Caco-2 (cell line): ENCODE data around the gene OXSR1. TPM values are rescaled to one million over a fixed set of nuclear protein-coding genes. Genes with fewer than 3 reads are reported as not detected.

Source experiments
- BruUV-seq: library from RNA; stranded (reverse); fragments of 400-500 nt; replicated peaks from 2 replicates; lab custom pipeline; 2021; lab: Mats Ljungman, UMichigan
- CTCF ChIA-PET: fragments of 300-600 bp; sonication (Branson Sonifier 250); formaldehyde crosslinking; loops from one replicate; lab custom pipeline; 2022; ENCODE audit warnings: antibody characterized with exemption; lab: Charles Lee
- POLR2A ChIA-PET: fragments of 300-600 bp; sonication (Branson Sonifier 250); formaldehyde crosslinking; loops from one replicate; lab custom pipeline; 2022; ENCODE audit warnings: antibody characterized with exemption; lab: Charles Lee
- DNase-seq, 2 experiments: peaks; one replicate each; pipeline versions ENCODE4 v3.0.0 to v3.0.0-alpha.2; 2020 to 2022
- H3K27me3 ChIP-seq: replicated peaks from 2 replicates; pipeline ENCODE4 v1.6.0; 2011; ENCODE audit warnings: low read length; ENCODE audit not compliant: control insufficient read depth, insufficient read depth
- H3K36me3 ChIP-seq: 2 replicates; pipeline ENCODE4 v1.5.1; 2011; ENCODE audit warnings: low read length; ENCODE audit not compliant: control insufficient read depth, insufficient read depth
- H3K4me1 ChIP-seq: fragments of 250-450 bp; sonication (Bioruptor Pico); 2 replicates; pipeline ENCODE4 v1.5.1; 2020; ENCODE audit warnings: mild to moderate bottlenecking
- H3K4me3 ChIP-seq: 2 replicates; pipeline ENCODE4 v1.5.1; 2011; ENCODE audit warnings: low read depth, mild to moderate bottlenecking, control low read depth, low read length
- H3K9me3 ChIP-seq: fragments of 250-450 bp; sonication (Bioruptor Pico); 2 replicates; pipeline ENCODE4 v1.5.1; 2020; ENCODE audit warnings: mild to moderate bottlenecking, moderate library complexity
- H3K27ac Mint-ChIP-seq: one replicate; pipeline ENCODE4 v1.8.0; 2022; ENCODE audit warnings: mixed read lengths; ENCODE audit not compliant: unreplicated experiment
- H3K27me3 Mint-ChIP-seq: one replicate; pipeline ENCODE4 v1.8.0; 2022; ENCODE audit warnings: mixed read lengths; ENCODE audit not compliant: insufficient read depth, unreplicated experiment
- H3K36me3 Mint-ChIP-seq: one replicate; pipeline ENCODE4 v1.8.0; 2022; ENCODE audit warnings: mild to moderate bottlenecking, mixed read lengths; ENCODE audit not compliant: insufficient read depth, unreplicated experiment
- H3K4me1 Mint-ChIP-seq: one replicate; pipeline ENCODE4 v1.8.0; 2022; ENCODE audit warnings: low read depth, mixed read lengths; ENCODE audit not compliant: unreplicated experiment
- H3K4me3 Mint-ChIP-seq: one replicate; pipeline ENCODE4 v1.8.0; 2022; ENCODE audit warnings: mild to moderate bottlenecking, moderate library complexity, mixed read lengths; ENCODE audit not compliant: unreplicated experiment
- H3K9me3 Mint-ChIP-seq: one replicate; pipeline ENCODE4 v1.8.0; 2022; ENCODE audit warnings: mixed read lengths; ENCODE audit not compliant: unreplicated experiment
- intact Hi-C: fragments of 100-400 bp; cut with micrococcal nuclease; formaldehyde crosslinking; loops from one replicate; pipeline ENCODE4 v1.10.0; 2022; ENCODE audit not compliant: unreplicated experiment
- total RNA-seq: library from RNA; stranded (reverse); gene quantifications from 2 replicates; pipeline ENCODE4 v1.2.3, GENCODE V29; 2022
- TF ChIP-seq, protein P1 (sequence below), 2 experiments: fragments of 200-600 bp in 1 of 2; IDR thresholded peaks; 1 replicate in 1 of 2; 2 replicates in 1 of 2; pipeline versions ENCODE4 v1.5.1 to v1.8.0; 2011 to 2022; ENCODE audit warnings: antibody characterized with exemption in 1 of 2, control low read depth in 1 of 2, inconsistent platforms in 1 of 2, low read depth in 1 of 2, low read length in 1 of 2, mild to moderate bottlenecking in 1 of 2, moderate library complexity in 1 of 2; ENCODE audit not compliant: insufficient read depth in 1 of 2, severe bottlenecking in 1 of 2, unreplicated experiment in 1 of 2

Gene OXSR1
- total RNA-seq, 1 experiment from 2014 or later = 39.2 TPM

DNA sequence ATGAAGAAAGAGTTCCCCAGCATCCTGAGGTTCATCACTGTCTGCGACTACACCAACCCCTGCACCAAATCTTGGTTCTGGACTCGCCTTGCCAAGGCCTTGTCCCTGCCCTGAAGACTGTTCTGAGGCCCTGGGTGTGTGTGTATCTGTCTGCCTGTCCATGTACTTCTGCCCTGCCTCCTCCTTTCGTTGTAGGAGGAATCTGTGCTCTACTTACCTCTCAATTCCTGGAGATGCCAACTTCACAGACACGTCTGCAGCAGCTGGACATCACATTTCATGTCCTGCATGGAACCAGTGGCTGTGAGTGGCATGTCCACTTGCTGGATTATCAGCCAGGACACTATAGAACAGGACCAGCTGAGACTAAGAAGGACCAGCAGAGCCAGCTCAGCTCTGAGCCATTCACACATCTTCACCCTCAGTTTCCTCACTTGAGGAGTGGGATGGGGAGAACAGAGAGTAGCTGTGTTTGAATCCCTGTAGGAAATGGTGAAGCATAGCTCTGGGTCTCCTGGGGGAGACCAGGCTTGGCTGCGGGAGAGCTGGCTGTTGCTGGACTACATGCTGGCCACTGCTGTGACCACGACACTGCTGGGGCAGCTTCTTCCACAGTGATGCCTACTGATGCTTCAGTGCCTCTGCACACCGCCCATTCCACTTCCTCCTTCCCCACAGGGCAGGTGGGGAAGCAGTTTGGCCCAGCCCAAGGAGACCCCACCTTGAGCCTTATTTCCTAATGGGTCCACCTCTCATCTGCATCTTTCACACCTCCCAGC, 24.0 kb upstream of the OXSR1 start:
- peaks cover 14% of the 10 kb centered on the region for H3K4me1 ChIP-seq
- Mint-ChIP-seq H3K36me3 (peaks cover 9% of the 10 kb centered on the region), H3K27ac (no peak overlapping the region), H3K27me3 (no peaks in the 10 kb centered on the region), H3K9me3 (peaks cover 1% of the 10 kb centered on the region), H3K4me1 (peaks cover 6% of the 10 kb centered on the region), H3K4me3 (no peak overlapping the region)
- POLR2A ChIA-PET = no interaction called here
- no peaks in the 10 kb centered on the region for H3K9me3 ChIP-seq
- H3K36me3 ChIP-seq = no peaks in the 10 kb centered on the region
- TF ChIP-seq, protein P1, sequence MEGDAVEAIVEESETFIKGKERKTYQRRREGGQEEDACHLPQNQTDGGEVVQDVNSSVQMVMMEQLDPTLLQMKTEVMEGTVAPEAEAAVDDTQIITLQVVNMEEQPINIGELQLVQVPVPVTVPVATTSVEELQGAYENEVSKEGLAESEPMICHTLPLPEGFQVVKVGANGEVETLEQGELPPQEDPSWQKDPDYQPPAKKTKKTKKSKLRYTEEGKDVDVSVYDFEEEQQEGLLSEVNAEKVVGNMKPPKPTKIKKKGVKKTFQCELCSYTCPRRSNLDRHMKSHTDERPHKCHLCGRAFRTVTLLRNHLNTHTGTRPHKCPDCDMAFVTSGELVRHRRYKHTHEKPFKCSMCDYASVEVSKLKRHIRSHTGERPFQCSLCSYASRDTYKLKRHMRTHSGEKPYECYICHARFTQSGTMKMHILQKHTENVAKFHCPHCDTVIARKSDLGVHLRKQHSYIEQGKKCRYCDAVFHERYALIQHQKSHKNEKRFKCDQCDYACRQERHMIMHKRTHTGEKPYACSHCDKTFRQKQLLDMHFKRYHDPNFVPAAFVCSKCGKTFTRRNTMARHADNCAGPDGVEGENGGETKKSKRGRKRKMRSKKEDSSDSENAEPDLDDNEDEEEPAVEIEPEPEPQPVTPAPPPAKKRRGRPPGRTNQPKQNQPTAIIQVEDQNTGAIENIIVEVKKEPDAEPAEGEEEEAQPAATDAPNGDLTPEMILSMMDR (IDR thresholded peaks at IDR 0.05; ENCODE audit: insufficient read depth in 1 of 2, low read depth in 1 of 2, low read length in 1 of 2, severe bottlenecking in 1 of 2, unreplicated experiment in 1 of 2) = no peak
- BruUV-seq = no TSS peak
- intact Hi-C loops = no loop called here
- H3K4me3 ChIP-seq = no peak overlapping the region
- CTCF ChIA-PET = interaction anchor here (1.2 kb wide), 1 partner anchor 157 kb away, joined by 5 read pairs; no protein-coding TSS in a partner anchor
- no peak for DNase-seq
- H3K27me3 ChIP-seq = no peaks in the 10 kb centered on the region

DNA sequence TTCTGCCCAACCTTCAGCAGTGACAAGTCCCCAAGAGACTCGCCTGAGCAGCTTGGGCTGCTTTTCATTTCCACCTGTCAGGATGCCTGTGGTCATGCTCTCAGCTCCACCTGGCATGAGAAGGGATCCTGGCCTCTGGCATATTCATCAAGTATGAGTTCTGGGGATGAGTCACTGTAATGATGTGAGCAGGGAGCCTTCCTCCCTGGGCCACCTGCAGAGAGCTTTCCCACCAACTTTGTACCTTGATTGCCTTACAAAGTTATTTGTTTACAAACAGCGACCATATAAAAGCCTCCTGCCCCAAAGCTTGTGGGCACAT, 23.4 kb upstream of the OXSR1 start:
- BruUV-seq = no TSS peak
- no peak for DNase-seq
- CTCF ChIA-PET = no interaction called here
- H3K4me3 Mint-ChIP-seq = no peak overlapping the region
- H3K27me3 ChIP-seq = no peaks in the 10 kb centered on the region
- no peaks in the 10 kb centered on the region for H3K27me3 Mint-ChIP-seq
- peaks cover 5% of the 10 kb centered on the region for H3K36me3 Mint-ChIP-seq
- peaks cover 14% of the 10 kb centered on the region for H3K4me1 ChIP-seq
- H3K27ac Mint-ChIP-seq = no peak overlapping the region
- POLR2A ChIA-PET = no interaction called here
- no peak overlapping the region for H3K4me3 ChIP-seq
- TF ChIP-seq, protein P1 (IDR thresholded peaks at IDR 0.05; ENCODE audit: insufficient read depth in 1 of 2, low read depth in 1 of 2, low read length in 1 of 2, severe bottlenecking in 1 of 2, unreplicated experiment in 1 of 2) = no peak
- H3K9me3 ChIP-seq = no peaks in the 10 kb centered on the region; the same call in 1 of the 2 replicates
- no peaks in the 10 kb centered on the region for H3K36me3 ChIP-seq
- H3K4me1 Mint-ChIP-seq = peaks cover 6% of the 10 kb centered on the region
- peaks cover 7% of the 10 kb centered on the region for H3K9me3 Mint-ChIP-seq
- intact Hi-C loops = no loop called here

DNA sequence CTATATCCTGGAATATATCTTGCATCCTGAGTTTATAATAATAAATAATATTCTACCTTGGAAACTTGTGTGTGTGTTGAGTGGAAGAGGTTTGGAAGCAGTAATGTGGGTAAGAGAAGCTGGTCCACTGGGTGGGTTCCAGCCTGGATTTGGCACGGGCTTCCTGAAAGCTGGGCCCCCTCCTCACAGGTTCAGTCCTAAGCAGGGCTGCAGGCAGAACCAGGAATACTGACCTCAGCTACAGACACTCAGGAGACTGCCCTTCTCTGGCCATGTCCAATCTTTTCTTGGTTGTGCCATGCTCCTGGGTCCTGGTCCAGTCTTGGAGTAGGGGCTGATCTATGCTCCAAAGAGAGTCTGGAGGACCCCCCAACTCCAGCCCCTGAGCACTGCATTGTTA, 22.4 kb upstream of the OXSR1 start:
- intact Hi-C loops = no loop called here
- H3K9me3 Mint-ChIP-seq = peaks cover 13% of the 10 kb centered on the region
- DNase-seq = no peak

More for the DNA sequence above, 22.4 kb upstream of the OXSR1 start:
- no peaks in the 10 kb centered on the region for H3K27me3 ChIP-seq
- ChIA-PET POLR2A (no interaction called here), CTCF (no interaction called here)
- H3K4me1 Mint-ChIP-seq = peaks cover 6% of the 10 kb centered on the region
- no peaks in the 10 kb centered on the region for H3K36me3 Mint-ChIP-seq
- no TSS peak for BruUV-seq
- H3K27me3 Mint-ChIP-seq = no peaks in the 10 kb centered on the region
- H3K36me3 ChIP-seq = no peaks in the 10 kb centered on the region
- TF ChIP-seq, protein P1 (IDR thresholded peaks at IDR 0.05; ENCODE audit: insufficient read depth in 1 of 2, low read depth in 1 of 2, low read length in 1 of 2, severe bottlenecking in 1 of 2, unreplicated experiment in 1 of 2) = no peak
- peaks cover 9% of the 10 kb centered on the region for H3K4me1 ChIP-seq
- no peak overlapping the region for H3K4me3 ChIP-seq
- H3K9me3 ChIP-seq = peaks cover 4% of the 10 kb centered on the region; the same call in 1 of the 2 replicates
- H3K27ac Mint-ChIP-seq = no peak overlapping the region
- no peak overlapping the region for H3K4me3 Mint-ChIP-seq
